ENCODE measurements around the gene SMC3. TPM values are rescaled to one million over a fixed set of nuclear protein-coding genes. Genes with fewer than 3 reads are reported as not detected.

SMC3 gene
- polyA plus RNA-seq, 2 of the 4 experiments (the other 2 are of a cell fraction): 59.5 to 60.5 TPM

GRCh38 chr10:110577056-110577455 is 9.6 kb downstream of the SMC3 start:
- TF ChIP-seq EP300 (IDR thresholded peaks at IDR 0.05) (no peak), REST (IDR thresholded peaks at IDR 0.05) (no peak), FOXS1 (CRISPR knock-in tag; IDR thresholded peaks at IDR 0.05) (no peak), EHF (CRISPR knock-in tag; IDR thresholded peaks at IDR 0.05) (no peak), HDAC2 (IDR thresholded peaks at IDR 0.05) (no peak), CEBPB (IDR thresholded peaks at IDR 0.05) (no peak)
- CTCF ChIA-PET: interaction anchor here (0.6 to 1.6 kb wide), 4 partner anchors 10 to 95 kb away, joined by 3 to 4 read pairs (median 4); partner anchors contain the start of gene SMC3
- POLR2A ChIA-PET: no interaction called here
- Histone ChIP-seq H3K4me1 (peaks cover 26% of the 10 kb centered on the region; the same call in 2 of the 3 replicates), H3K27ac (no peak overlapping the region), H3K4me2 (no peak overlapping the region), H3K4me3 (no peak overlapping the region), H3K9me3 (no peaks in the 10 kb centered on the region)
- no peak for ATAC-seq
- DNase-seq (ENCODE audit: low read depth in 1 of 2, low spot score in 1 of 2): no peak
- FAIRE-seq: peak; percentile 65
- WGBS (ENCODE audit: missing lambda C conversion rate): 84% methylated on average over 3 of the region's 3 CpGs

GRCh38 chr10:110584006-110584405 is 16.5 kb downstream of the SMC3 start:
- no peak overlapping the region for H3K27ac ChIP-seq
- FAIRE-seq (no peak), DNase-seq (ENCODE audit: low read depth in 1 of 2, low spot score in 1 of 2) (no peak), ATAC-seq (no peak)
- ChIA-PET POLR2A (no interaction called here), CTCF (interaction anchor here (1.2 to 5.3 kb wide), 4 partner anchors 16 to 274 kb away, joined by 3 to 25 read pairs (median 4); no protein-coding TSS in a partner anchor)
- H3K4me2 ChIP-seq: no peak overlapping the region
- whole genome bisulfite sequencing (ENCODE audit: missing lambda C conversion rate): 94% methylated on average over 3 of the region's 3 CpGs
- no peaks in the 10 kb centered on the region for H3K4me1 ChIP-seq
- H3K4me3 ChIP-seq: no peak overlapping the region
- H3K9me3 ChIP-seq: no peaks in the 10 kb centered on the region
- TF ChIP-seq CBX8 (IDR thresholded peaks at IDR 0.05) (no peak), BHLHE40 (IDR thresholded peaks at IDR 0.05; ENCODE audit: low read depth, low read length) (no peak), GATA3 (IDR thresholded peaks at IDR 0.05; ENCODE audit: borderline replicate concordance) (no peak), ZSCAN20 (CRISPR knock-in tag; IDR thresholded peaks at IDR 0.05) (no peak), NR3C1 (IDR thresholded peaks at IDR 0.05) (no peak), ELK1 (IDR thresholded peaks at IDR 0.05; ENCODE audit: low read depth, low read length) (no peak), FOSB (CRISPR knock-in tag; IDR thresholded peaks at IDR 0.05) (no peak)

- WGBS (ENCODE audit: missing lambda C conversion rate): 94% methylated on average over 5 of the region's 5 CpGs
- no peak for ATAC-seq
Measured at GRCh38 chr10:110591760-110592159, 24.3 kb downstream of the SMC3 start.

More at GRCh38 chr10:110591760-110592159, 24.3 kb downstream of the SMC3 start:
- Histone ChIP-seq H3K4me1 (0 out of 3 replicates have a peak, but pooled peaks cover 3% of the 10 kb centered on the region), H3K27ac (no peak overlapping the region), H3K4me3 (no peak overlapping the region), H3K4me2 (no peak overlapping the region), H3K9me3 (no peaks in the 10 kb centered on the region)
- no peak for DNase-seq (ENCODE audit: low read depth in 1 of 2, low spot score in 1 of 2)
- no peak for FAIRE-seq
- CTCF ChIA-PET: interaction anchor here (0.9 to 1.5 kb wide), 4 partner anchors 17 to 285 kb away, joined by 3 read pairs; no protein-coding TSS in a partner anchor
- TF ChIP-seq TFCP2L1 (CRISPR knock-in tag; IDR thresholded peaks at IDR 0.05): no peak
- TF ChIP-seq CEBPB (IDR thresholded peaks at IDR 0.05): no peak
- TF ChIP-seq ZNF302 (CRISPR knock-in tag; IDR thresholded peaks at IDR 0.05): no peak
- TF ChIP-seq MAFK (IDR thresholded peaks at IDR 0.05; ENCODE audit: partially characterized antibody): peak; percentile 72
- TF ChIP-seq HOXB5 (CRISPR knock-in tag; IDR thresholded peaks at IDR 0.05): no peak
- TF ChIP-seq ATOH8 (CRISPR knock-in tag; IDR thresholded peaks at IDR 0.05; ENCODE audit: low read depth): no peak
- no peak for TF ChIP-seq NR3C1 (IDR thresholded peaks at IDR 0.05)
- no peak for TF ChIP-seq HMGXB4 (CRISPR knock-in tag; IDR thresholded peaks at IDR 0.05; ENCODE audit: borderline replicate concordance)
- POLR2A ChIA-PET: no interaction called here
